MM.1S (cell line): Measurements from ENCODE around the gene CMTM7.

Source experiments
- EZH2 ChIP-seq: fragments of 300-600 bp; sonication (generic); optimal IDR thresholded peaks from 2 replicates; pipeline ENCODE3; 2017; ENCODE audit warnings: low read depth, mild to moderate bottlenecking, antibody characterized with exemption, low read length, mixed read lengths
- TF ChIP-seq, protein P1 (sequence below): fragments of 300-600 bp; sonication (generic); IDR thresholded peaks from 2 replicates; pipeline ENCODE4 v1.5.1; 2016; ENCODE audit warnings: antibody characterized with exemption, low read length, mixed read lengths

- TF ChIP-seq, protein P1, sequence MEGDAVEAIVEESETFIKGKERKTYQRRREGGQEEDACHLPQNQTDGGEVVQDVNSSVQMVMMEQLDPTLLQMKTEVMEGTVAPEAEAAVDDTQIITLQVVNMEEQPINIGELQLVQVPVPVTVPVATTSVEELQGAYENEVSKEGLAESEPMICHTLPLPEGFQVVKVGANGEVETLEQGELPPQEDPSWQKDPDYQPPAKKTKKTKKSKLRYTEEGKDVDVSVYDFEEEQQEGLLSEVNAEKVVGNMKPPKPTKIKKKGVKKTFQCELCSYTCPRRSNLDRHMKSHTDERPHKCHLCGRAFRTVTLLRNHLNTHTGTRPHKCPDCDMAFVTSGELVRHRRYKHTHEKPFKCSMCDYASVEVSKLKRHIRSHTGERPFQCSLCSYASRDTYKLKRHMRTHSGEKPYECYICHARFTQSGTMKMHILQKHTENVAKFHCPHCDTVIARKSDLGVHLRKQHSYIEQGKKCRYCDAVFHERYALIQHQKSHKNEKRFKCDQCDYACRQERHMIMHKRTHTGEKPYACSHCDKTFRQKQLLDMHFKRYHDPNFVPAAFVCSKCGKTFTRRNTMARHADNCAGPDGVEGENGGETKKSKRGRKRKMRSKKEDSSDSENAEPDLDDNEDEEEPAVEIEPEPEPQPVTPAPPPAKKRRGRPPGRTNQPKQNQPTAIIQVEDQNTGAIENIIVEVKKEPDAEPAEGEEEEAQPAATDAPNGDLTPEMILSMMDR = no peak
- TF ChIP-seq EZH2 = no peak
Measured at GRCh38 chr3:32397941-32398340, 6.3 kb downstream of the CMTM7 start.
